OCI-LY7 (cell line): ENCODE results near the gene DOCK1. TPM values are rescaled to one million over a fixed set of nuclear protein-coding genes. Genes with fewer than 3 reads are reported as not detected.

Experiments
- BruUV-seq: library from RNA; stranded (reverse); fragments of 400-500 nt; replicated peaks from 2 replicates; lab custom pipeline; 2021; lab: Mats Ljungman, UMichigan
- CTCF ChIA-PET: fragments of 300-600 bp; sonication (Branson Sonifier 250); formaldehyde crosslinking; loops from one replicate; lab custom pipeline; 2022; ENCODE audit warnings: antibody characterized with exemption; ENCODE audit not compliant: unreplicated experiment; lab: Charles Lee
- POLR2A ChIA-PET: fragments of 300-600 bp; sonication (Branson Sonifier 250); formaldehyde crosslinking; loops from one replicate; lab custom pipeline; 2022; ENCODE audit warnings: antibody characterized with exemption; lab: Charles Lee
- DNase-seq: peaks from one replicate; pipeline ENCODE4 v3.0.0-alpha.2; 2015; ENCODE audit warnings: low spot score
- H2AFZ ChIP-seq: fragments of 200-600 bp; sonication (generic), shearing (Covaris generic); 2 replicates; pipeline ENCODE4 v1.6.1; 2014; ENCODE audit warnings: mild to moderate bottlenecking, antibody characterized with exemption, low read length, moderate library complexity
- H3K27ac ChIP-seq: fragments of 200-600 bp; sonication (generic); 2 replicates; pipeline ENCODE4 v1.5.1; 2014; ENCODE audit warnings: mixed run types, low read depth, mild to moderate bottlenecking, moderate library complexity, low read length, inconsistent platforms; ENCODE audit not compliant: poor library complexity, severe bottlenecking
- H3K36me3 ChIP-seq: fragments of 200-600 bp; sonication (generic); 2 replicates; pipeline ENCODE4 v1.6.1; 2014; ENCODE audit warnings: mild to moderate bottlenecking, antibody characterized with exemption, low read length, moderate library complexity, mixed read lengths; ENCODE audit not compliant: insufficient read depth
- H3K4me1 ChIP-seq: fragments of 200-600 bp; sonication (generic); 2 replicates; pipeline ENCODE4 v1.5.1; 2014; ENCODE audit warnings: mild to moderate bottlenecking, low read length; ENCODE audit not compliant: insufficient read depth, poor library complexity, severe bottlenecking
- H3K4me2 ChIP-seq: fragments of 200-600 bp; sonication (generic); 2 replicates; pipeline ENCODE4 v1.6.1; 2014; ENCODE audit warnings: mild to moderate bottlenecking, low read length
- H3K4me3 ChIP-seq: fragments of 200-600 bp; sonication (generic); 2 replicates; pipeline ENCODE4 v1.5.1; 2014; ENCODE audit warnings: mild to moderate bottlenecking, low read depth, low read length; ENCODE audit not compliant: poor library complexity, severe bottlenecking
- H3K79me2 ChIP-seq: fragments of 200-600 bp; sonication (generic); 2 replicates; pipeline ENCODE4 v1.6.1; 2016; ENCODE audit warnings: low read depth, mild to moderate bottlenecking, low read length, moderate library complexity, mixed read lengths; ENCODE audit not compliant: insufficient read depth
- H3K9me2 ChIP-seq: fragments of 200-600 bp; sonication (generic); 2 replicates; pipeline ENCODE4 v1.6.1; 2016; ENCODE audit warnings: mild to moderate bottlenecking, low read length, mixed read lengths; ENCODE audit not compliant: insufficient read depth
- H3K9me3 ChIP-seq: fragments of 200-600 bp; sonication (generic); 2 replicates; pipeline ENCODE4 v1.6.1; 2014; ENCODE audit warnings: mild to moderate bottlenecking, mixed run types, low read length, mixed read lengths
- H4K20me1 ChIP-seq: fragments of 200-600 bp; sonication (generic); 2 replicates; pipeline ENCODE4 v1.6.1; 2014; ENCODE audit warnings: mild to moderate bottlenecking, antibody characterized with exemption, low read length, moderate library complexity, mixed read lengths; ENCODE audit not compliant: insufficient read depth
- CTCF ChIP-seq: fragments of 200-600 bp; sonication (generic); conservative IDR thresholded peaks from 2 replicates; pipeline ENCODE4 v1.5.1; 2014; ENCODE audit warnings: mild to moderate bottlenecking, antibody characterized with exemption, low read length, moderate library complexity, mixed read lengths
- EZH2phosphoT487 ChIP-seq: fragments of 200-600 bp; sonication (generic); IDR thresholded peaks from 2 replicates; pipeline ENCODE4 v1.6.1; 2018; ENCODE audit warnings: low read depth, borderline replicate concordance, mild to moderate bottlenecking, mixed run types, antibody characterized with exemption, low read length, moderate library complexity, mixed read lengths
- intact Hi-C: fragments of 100-400 bp; cut with micrococcal nuclease; formaldehyde crosslinking; loops from one replicate; pipeline ENCODE4 v1.10.0; 2022; ENCODE audit not compliant: unreplicated experiment
- total RNA-seq, 2 experiments: library from RNA; depleted of rRNA in 1 of 2; stranded (reverse); fragments of >200 nt in 1 of 2; shearing (Covaris generic) in 1 of 2; gene quantifications; 2 replicates each; pipeline ENCODE4 v1.2.3, GENCODE V29; 2014 to 2022

Gene DOCK1
- total RNA-seq, 2 experiments from 2014 or later: not detected

- Histone ChIP-seq H3K4me1 (no peaks in the 10 kb centered on the region), H4K20me1 (no peaks in the 10 kb centered on the region), H3K9me2 (no peaks in the 10 kb centered on the region), H3K4me2 (no peak overlapping the region), H3K4me3 (no peak overlapping the region), H3K9me3 (no peaks in the 10 kb centered on the region), H3K27ac (no peak overlapping the region), H3K79me2 (no peaks in the 10 kb centered on the region), H2AFZ (no peak overlapping the region), H3K36me3 (no peaks in the 10 kb centered on the region)
- TF ChIP-seq EZH2phosphoT487 (no peak), CTCF (no peak)
- CTCF ChIA-PET: no interaction called here
- intact Hi-C loops: no loop called here
- POLR2A ChIA-PET: no interaction called here
- DNase-seq: no peak
- BruUV-seq: no TSS peak
Observed at GRCh38 chr10:127186813-127187212, 281.6 kb downstream of the DOCK1 start.

DNA sequence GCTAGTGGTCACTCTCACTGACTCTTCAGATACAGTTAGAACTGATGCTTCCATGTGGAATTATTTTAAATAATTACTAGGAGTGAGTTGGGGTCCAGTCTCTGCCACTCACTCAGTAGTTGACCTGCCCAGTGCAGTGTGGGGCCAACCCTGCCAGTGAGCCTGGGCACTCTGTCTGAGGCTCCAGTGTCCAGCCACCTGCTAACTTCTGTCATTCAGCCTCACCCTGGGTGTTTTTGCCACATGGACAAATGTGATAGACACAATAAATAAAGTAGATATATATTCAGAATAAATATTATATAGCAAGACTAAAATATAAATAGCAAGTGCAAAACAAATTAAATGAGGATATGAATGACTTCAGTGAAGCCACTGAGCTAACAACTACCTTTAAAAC is 284.0 kb downstream of the DOCK1 start:
- Histone ChIP-seq H3K27ac (no peak overlapping the region), H3K4me1 (no peaks in the 10 kb centered on the region), H3K79me2 (no peaks in the 10 kb centered on the region), H3K4me2 (no peak overlapping the region), H3K4me3 (no peak overlapping the region), H3K9me2 (no peaks in the 10 kb centered on the region), H3K9me3 (no peaks in the 10 kb centered on the region), H4K20me1 (no peaks in the 10 kb centered on the region), H3K36me3 (no peaks in the 10 kb centered on the region), H2AFZ (no peak overlapping the region)
- CTCF ChIA-PET: no interaction called here
- no peak for TF ChIP-seq EZH2phosphoT487
- TF ChIP-seq CTCF: no peak
- POLR2A ChIA-PET: no interaction called here
- DNase-seq: no peak
- no TSS peak for BruUV-seq
- intact Hi-C loops: no loop called here

- no TSS peak for BruUV-seq
- intact Hi-C loops: no loop called here
Observed at GRCh38 chr10:127190427-127190826, 285.2 kb downstream of the DOCK1 start.

More at GRCh38 chr10:127190427-127190826, 285.2 kb downstream of the DOCK1 start:
- Histone ChIP-seq H3K27ac (no peak overlapping the region), H3K9me3 (no peaks in the 10 kb centered on the region), H3K4me1 (no peaks in the 10 kb centered on the region), H3K79me2 (no peaks in the 10 kb centered on the region), H3K4me3 (no peak overlapping the region), H3K36me3 (no peaks in the 10 kb centered on the region), H4K20me1 (no peaks in the 10 kb centered on the region), H3K9me2 (no peaks in the 10 kb centered on the region), H2AFZ (no peak overlapping the region), H3K4me2 (no peak overlapping the region)
- TF ChIP-seq CTCF: no peak
- TF ChIP-seq EZH2phosphoT487: no peak
- POLR2A ChIA-PET: no interaction called here
- CTCF ChIA-PET: no interaction called here
- no peak for DNase-seq
